OCI-LY1 (cell line): ENCODE data around the gene ARHGEF39.

ENCODE experiments used
- H2AFZ ChIP-seq: fragments of 200-600 bp; sonication (generic), shearing (Covaris generic); 2 replicates; pipeline ENCODE4 v1.6.0; 2014; ENCODE audit warnings: antibody characterized with exemption, mild to moderate bottlenecking, low read length
- H3F3A ChIP-seq: fragments of 200-600 bp; sonication (generic), shearing (Covaris generic); 2 replicates; pipeline ENCODE4 v1.6.0; 2014; ENCODE audit warnings: mild to moderate bottlenecking, antibody characterized with exemption, low read length, moderate library complexity; ENCODE audit not compliant: insufficient read depth
- H3K27ac ChIP-seq: fragments of 200-600 bp; sonication (generic); 2 replicates; pipeline ENCODE4 v1.5.1; 2014; ENCODE audit warnings: low read length, mixed run types, mild to moderate bottlenecking, low read depth; ENCODE audit not compliant: poor library complexity, severe bottlenecking
- H3K27me3 ChIP-seq: fragments of 200-600 bp; sonication (generic); 2 replicates; pipeline ENCODE4 v1.6.0; 2014; ENCODE audit warnings: antibody characterized with exemption, mild to moderate bottlenecking, low read length, moderate library complexity; ENCODE audit not compliant: insufficient read depth
- H3K36me3 ChIP-seq: fragments of 200-600 bp; sonication (generic); 2 replicates; pipeline ENCODE4 v1.6.1; 2014; ENCODE audit warnings: mild to moderate bottlenecking, antibody characterized with exemption, low read length, moderate library complexity, mixed read lengths; ENCODE audit not compliant: insufficient read depth
- H3K4me1 ChIP-seq: fragments of 200-600 bp; sonication (generic); 2 replicates; pipeline ENCODE4 v1.5.1; 2014; ENCODE audit warnings: mild to moderate bottlenecking, low read length, moderate library complexity; ENCODE audit not compliant: insufficient read depth, severe bottlenecking
- H3K4me2 ChIP-seq: fragments of 200-600 bp; sonication (generic), shearing (Covaris generic); 2 replicates; pipeline ENCODE4 v1.6.1; 2014; ENCODE audit warnings: low read length
- H3K4me3 ChIP-seq: fragments of 200-600 bp; sonication (generic); 2 replicates; pipeline ENCODE4 v1.5.1; 2014; ENCODE audit warnings: low read length, low read depth, mild to moderate bottlenecking, mixed read lengths; ENCODE audit not compliant: poor library complexity, severe bottlenecking
- H3K79me2 ChIP-seq: fragments of 200-600 bp; shearing (Covaris generic); 2 replicates; pipeline ENCODE4 v1.6.1; 2016; ENCODE audit warnings: mixed run types, low read length, mixed read lengths; ENCODE audit not compliant: insufficient read depth
- H3K9ac ChIP-seq: fragments of 200-600 bp; sonication (generic), shearing (Covaris generic); 2 replicates; pipeline ENCODE4 v1.6.1; 2014; ENCODE audit warnings: mild to moderate bottlenecking, low read length, mixed read lengths
- H3K9me2 ChIP-seq: fragments of 200-600 bp; sonication (generic), shearing (Covaris generic); 2 replicates; pipeline ENCODE4 v1.6.1; 2014; ENCODE audit warnings: low read depth, mild to moderate bottlenecking, low read length, mixed read lengths
- H3K9me3 ChIP-seq: fragments of 200-600 bp; shearing (Covaris generic); 2 replicates; pipeline ENCODE4 v1.6.1; 2014; ENCODE audit warnings: low read length, mixed read lengths
- H4K20me1 ChIP-seq: fragments of 200-600 bp; sonication (generic), shearing (Covaris generic); 2 replicates; pipeline ENCODE4 v1.6.0; 2016; ENCODE audit warnings: mild to moderate bottlenecking, low read length; ENCODE audit not compliant: insufficient read depth
- CTCF ChIP-seq: fragments of 200-600 bp; sonication (generic), shearing (Covaris generic); IDR thresholded peaks from 2 replicates; pipeline ENCODE4 v1.5.1; 2017; ENCODE audit warnings: mild to moderate bottlenecking, antibody characterized with exemption, low read length, moderate library complexity, mixed read lengths
- EZH2 ChIP-seq: fragments of 200-600 bp; sonication (generic), shearing (Covaris generic); IDR thresholded peaks from 2 replicates; pipeline ENCODE4 v1.8.0; 2017; ENCODE audit warnings: borderline replicate concordance, mixed run types, mild to moderate bottlenecking, antibody characterized with exemption, low read length, moderate library complexity, mixed read lengths

ARHGEF39 gene

GRCh38 chr9:35611230-35611797, 53.7 kb downstream of the ARHGEF39 start:
- Histone ChIP-seq H3K27ac (peak overlapping the region; percentile 7), H3K4me3 (no peak overlapping the region), H3K4me1 (peaks cover 47% of the 10 kb centered on the region), H3F3A (no peaks in the 10 kb centered on the region), H3K4me2 (no peak overlapping the region), H3K36me3 (peaks cover 90% of the 10 kb centered on the region; the same call in 1 of the 2 replicates), H2AFZ (no peak overlapping the region), H3K79me2 (peaks cover 7% of the 10 kb centered on the region; the same call in 1 of the 2 replicates), H3K9me2 (no peaks in the 10 kb centered on the region), H3K9ac (no peak overlapping the region), H3K9me3 (no peaks in the 10 kb centered on the region), H3K27me3 (no peaks in the 10 kb centered on the region), H4K20me1 (no peaks in the 10 kb centered on the region)
- TF ChIP-seq CTCF (peak; percentile 76), EZH2 (no peak)

- no peaks in the 10 kb centered on the region for H3F3A ChIP-seq
- H3K27me3 ChIP-seq = no peaks in the 10 kb centered on the region
- peak overlapping the region; percentile 57 for H3K4me2 ChIP-seq
- no peaks in the 10 kb centered on the region for H4K20me1 ChIP-seq
- peaks cover 43% of the 10 kb centered on the region for H3K4me1 ChIP-seq
- TF ChIP-seq EZH2 (no peak), CTCF (no peak)
- H3K9me3 ChIP-seq = no peaks in the 10 kb centered on the region
- H3K9me2 ChIP-seq = no peaks in the 10 kb centered on the region
- H3K27ac ChIP-seq = peak overlapping the region; percentile 92
- no peak overlapping the region for H2AFZ ChIP-seq
- no peak overlapping the region for H3K4me3 ChIP-seq
- H3K9ac ChIP-seq = peak overlapping the region; percentile 62
- H3K36me3 ChIP-seq = peaks cover 76% of the 10 kb centered on the region; the same call in 1 of the 2 replicates
- peaks cover 11% of the 10 kb centered on the region; the same call in 1 of the 2 replicates for H3K79me2 ChIP-seq
Observed at GRCh38 chr9:35609820-35610163, 55.2 kb downstream of the ARHGEF39 start.
